Measurements from ENCODE around the gene PDE4B. TPM values are rescaled to one million over a fixed set of nuclear protein-coding genes. Genes with fewer than 3 reads are reported as not detected.

Gene PDE4B
- 4.8 TPM for polyA plus RNA-seq (2012; ENCODE audit: insufficient read depth, insufficient read length, low read depth)

DNA sequence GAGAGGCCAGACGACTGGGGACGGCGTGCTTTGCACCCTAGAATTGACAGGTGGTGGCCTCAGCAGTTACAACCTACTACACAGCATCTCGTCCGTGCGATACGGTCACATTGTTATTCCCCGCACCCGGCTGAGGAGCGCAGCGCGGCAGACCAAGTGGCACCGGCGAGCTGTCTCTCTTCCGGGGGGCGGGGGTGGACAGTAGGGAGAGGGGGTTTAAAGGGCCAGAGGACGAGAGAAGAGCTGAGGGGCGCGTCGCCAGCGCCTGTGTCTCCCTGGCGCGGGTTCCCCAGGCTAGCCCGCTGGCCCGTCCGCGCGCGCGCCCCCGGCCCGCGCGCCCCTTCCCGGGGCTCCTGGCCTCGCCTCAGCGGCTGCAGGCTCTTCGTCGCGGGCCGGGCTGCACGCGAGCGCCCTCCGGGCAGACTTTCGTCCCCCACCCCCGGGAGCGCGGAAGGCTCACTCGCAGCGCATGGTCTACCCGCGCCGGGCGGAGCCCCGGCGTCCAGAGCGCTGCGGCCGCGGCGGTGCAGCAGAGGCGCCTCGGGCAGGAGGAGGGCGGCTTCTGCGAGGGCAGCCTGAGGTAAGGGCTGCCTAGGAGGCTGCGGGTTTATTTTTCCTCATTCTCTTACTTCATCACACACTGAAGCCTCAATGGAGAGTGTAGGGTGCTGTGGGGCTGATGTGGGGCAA, at the start of gene PDE4B:
TSS of gene PDE4B (plus strand) at position 227 of the 690 bp plus-strand sequence.
- Histone ChIP-seq H3K36me3 (no peaks in the 10 kb centered on the region), H3K9me3 (no peaks in the 10 kb centered on the region), H3K27me3 (peaks cover 27% of the 10 kb centered on the region), H3K4me3 (ENCODE audit: low read depth, low read length) (no peak within 1 kb of the TSS), H3K4me1 (no peaks in the 10 kb centered on the region)
- peak; percentile 10 for DNase-seq
- TF ChIP-seq, protein P1, sequence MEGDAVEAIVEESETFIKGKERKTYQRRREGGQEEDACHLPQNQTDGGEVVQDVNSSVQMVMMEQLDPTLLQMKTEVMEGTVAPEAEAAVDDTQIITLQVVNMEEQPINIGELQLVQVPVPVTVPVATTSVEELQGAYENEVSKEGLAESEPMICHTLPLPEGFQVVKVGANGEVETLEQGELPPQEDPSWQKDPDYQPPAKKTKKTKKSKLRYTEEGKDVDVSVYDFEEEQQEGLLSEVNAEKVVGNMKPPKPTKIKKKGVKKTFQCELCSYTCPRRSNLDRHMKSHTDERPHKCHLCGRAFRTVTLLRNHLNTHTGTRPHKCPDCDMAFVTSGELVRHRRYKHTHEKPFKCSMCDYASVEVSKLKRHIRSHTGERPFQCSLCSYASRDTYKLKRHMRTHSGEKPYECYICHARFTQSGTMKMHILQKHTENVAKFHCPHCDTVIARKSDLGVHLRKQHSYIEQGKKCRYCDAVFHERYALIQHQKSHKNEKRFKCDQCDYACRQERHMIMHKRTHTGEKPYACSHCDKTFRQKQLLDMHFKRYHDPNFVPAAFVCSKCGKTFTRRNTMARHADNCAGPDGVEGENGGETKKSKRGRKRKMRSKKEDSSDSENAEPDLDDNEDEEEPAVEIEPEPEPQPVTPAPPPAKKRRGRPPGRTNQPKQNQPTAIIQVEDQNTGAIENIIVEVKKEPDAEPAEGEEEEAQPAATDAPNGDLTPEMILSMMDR (IDR thresholded peaks at IDR 0.05; ENCODE audit: low read depth, low read length), result no peak

DNA sequence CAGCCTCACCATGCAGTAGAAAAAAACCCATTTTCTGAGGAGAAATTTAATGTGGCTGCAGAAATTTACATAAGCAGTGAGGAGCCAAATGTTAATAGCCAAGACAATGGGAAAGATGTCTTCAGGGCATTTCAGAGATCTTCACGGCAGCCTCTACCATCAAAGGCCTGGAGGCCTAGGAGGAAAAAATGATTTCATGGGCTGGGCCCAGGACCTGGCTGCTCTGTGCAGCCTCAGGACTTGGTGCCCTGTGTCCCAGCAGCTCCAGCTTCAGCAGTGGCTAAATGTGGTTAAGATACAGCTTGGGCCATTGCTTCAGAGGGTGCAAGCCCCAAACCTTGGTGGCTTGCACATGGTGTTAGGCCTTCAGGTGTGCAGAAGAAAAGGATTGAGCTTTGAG, 48.0 kb upstream of the PDE4B start:
- DNase-seq, result no peak
- Histone ChIP-seq H3K4me1 (no peaks in the 10 kb centered on the region), H3K27me3 (no peaks in the 10 kb centered on the region), H3K36me3 (no peaks in the 10 kb centered on the region), H3K4me3 (ENCODE audit: low read depth, low read length) (no peak overlapping the region), H3K9me3 (no peaks in the 10 kb centered on the region)
- TF ChIP-seq, protein P1 (IDR thresholded peaks at IDR 0.05; ENCODE audit: low read depth, low read length), result no peak

DNA sequence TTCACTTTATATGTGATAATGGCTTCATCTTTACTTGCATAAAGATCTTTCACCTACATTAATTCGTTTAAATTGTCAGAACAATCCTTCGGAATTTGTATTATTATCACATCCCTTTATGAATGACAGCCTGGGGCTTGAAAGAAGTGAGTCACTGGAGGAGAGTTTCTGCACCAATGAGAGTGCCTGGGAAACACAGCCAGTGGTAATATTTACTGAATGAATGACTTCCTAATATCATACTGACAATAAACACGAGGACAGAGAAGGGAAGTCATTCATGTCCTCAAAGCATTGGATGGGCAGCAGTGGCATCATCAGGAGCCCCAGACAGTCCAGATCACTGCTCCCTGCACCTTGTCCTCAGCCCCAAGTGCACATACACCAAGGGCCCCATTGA, 40.7 kb upstream of the PDE4B start:
- H3K4me1 ChIP-seq, result no peaks in the 10 kb centered on the region
- no peak overlapping the region for H3K4me3 ChIP-seq (ENCODE audit: low read depth, low read length)
- no peak for DNase-seq
- no peaks in the 10 kb centered on the region for H3K9me3 ChIP-seq
- H3K27me3 ChIP-seq, result no peaks in the 10 kb centered on the region
- TF ChIP-seq, protein P1 (IDR thresholded peaks at IDR 0.05; ENCODE audit: low read depth, low read length), result no peak
- no peaks in the 10 kb centered on the region for H3K36me3 ChIP-seq

DNA sequence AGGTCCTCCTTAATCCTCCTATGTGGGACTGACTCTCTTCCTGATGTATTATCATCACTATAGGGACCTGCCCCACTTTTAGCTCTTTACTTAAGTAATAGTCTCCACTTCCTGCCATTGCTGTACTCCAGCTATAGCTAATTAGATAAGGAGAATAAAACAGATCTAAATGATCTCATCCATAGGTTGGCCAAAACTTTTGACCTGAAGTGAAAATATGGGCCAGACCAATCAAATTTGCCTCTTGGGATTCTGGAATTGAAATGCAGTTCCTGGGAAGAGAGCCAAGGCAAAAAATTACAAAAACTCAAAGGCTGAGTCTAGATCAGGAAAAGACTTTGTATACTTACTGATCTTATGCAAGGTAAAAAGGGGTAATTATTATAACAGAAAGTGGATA, 36.1 kb upstream of the PDE4B start:
- no peak for DNase-seq
- TF ChIP-seq, protein P1 (IDR thresholded peaks at IDR 0.05; ENCODE audit: low read depth, low read length), result no peak
- no peak overlapping the region for H3K4me3 ChIP-seq (ENCODE audit: low read depth, low read length)

DNA sequence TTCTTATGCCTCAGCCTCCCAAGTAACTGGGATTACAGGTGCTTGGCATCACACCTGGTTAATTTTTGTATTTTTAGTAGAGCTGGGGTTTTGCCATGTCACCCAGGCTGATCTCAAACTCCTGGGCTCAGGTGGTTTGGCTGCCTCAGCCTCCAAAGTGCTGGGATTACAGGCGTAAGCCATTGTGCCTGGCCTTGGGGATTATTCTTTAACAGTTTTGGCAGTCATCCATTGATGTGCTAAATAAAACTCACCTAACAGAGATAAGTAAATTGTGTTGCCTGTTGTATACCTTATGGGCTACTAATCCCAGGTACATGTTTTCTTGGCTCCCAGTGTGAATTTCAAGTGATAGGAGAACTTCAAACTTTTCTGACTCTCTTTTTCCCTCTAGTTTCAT, 35.2 kb upstream of the PDE4B start:
- Histone ChIP-seq H3K27me3 (no peaks in the 10 kb centered on the region), H3K9me3 (no peaks in the 10 kb centered on the region), H3K4me3 (ENCODE audit: low read depth, low read length) (no peak overlapping the region), H3K4me1 (no peaks in the 10 kb centered on the region), H3K36me3 (no peaks in the 10 kb centered on the region)
- TF ChIP-seq, protein P1 (IDR thresholded peaks at IDR 0.05; ENCODE audit: low read depth, low read length), result no peak
- no peak for DNase-seq

More for the DNA sequence above, 36.1 kb upstream of the PDE4B start:
- Histone ChIP-seq H3K4me1 (no peaks in the 10 kb centered on the region), H3K27me3 (no peaks in the 10 kb centered on the region), H3K36me3 (no peaks in the 10 kb centered on the region), H3K9me3 (no peaks in the 10 kb centered on the region)

DNA sequence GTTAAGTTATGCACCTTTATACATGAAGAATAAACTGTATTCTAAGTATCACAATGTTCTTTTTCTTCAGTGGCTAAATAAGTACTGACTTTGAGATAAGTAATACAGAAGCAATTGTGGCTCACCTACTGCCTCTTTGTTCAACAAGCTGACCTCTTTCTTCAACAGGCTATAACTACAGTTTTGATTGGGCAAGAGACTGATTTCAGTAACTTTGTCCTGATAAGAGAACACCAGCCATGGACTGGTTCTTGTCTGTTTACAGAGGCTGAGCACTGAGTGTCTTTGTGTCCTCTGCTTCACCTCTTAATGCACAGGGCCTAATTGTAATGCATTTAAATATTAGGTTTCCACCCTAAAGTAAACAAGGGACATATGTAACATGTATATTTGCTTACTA, 34.6 kb upstream of the PDE4B start:
- Histone ChIP-seq H3K4me3 (ENCODE audit: low read depth, low read length) (no peak overlapping the region), H3K36me3 (no peaks in the 10 kb centered on the region), H3K9me3 (no peaks in the 10 kb centered on the region), H3K27me3 (no peaks in the 10 kb centered on the region), H3K4me1 (no peaks in the 10 kb centered on the region)
- no peak for DNase-seq
- TF ChIP-seq, protein P1 (IDR thresholded peaks at IDR 0.05; ENCODE audit: low read depth, low read length), result no peak

All from BE2C (cell line).